Esophagus (tissue), 2 donors: ENCODE data around the gene FXYD3. TPM values are rescaled to one million over a fixed set of nuclear protein-coding genes. Genes with fewer than 3 reads are reported as not detected.

Experiments used
- H3K27ac ChIP-seq, 2 donors: one replicate each; pipeline ENCODE4 v1.5.1; 2013; ENCODE audit warnings: low read depth in 2 of 2, mild to moderate bottlenecking in 2 of 2, inconsistent platforms in 1 of 2, low read length in 1 of 2, moderate library complexity in 1 of 2
- H3K27me3 ChIP-seq, 2 donors: one replicate each; pipeline ENCODE4 v1.6.1; 2013; ENCODE audit warnings: low read length in 2 of 2, control low read depth in 1 of 2, mild to moderate bottlenecking in 1 of 2; ENCODE audit not compliant: insufficient read depth in 2 of 2, control insufficient read depth in 1 of 2
- H3K36me3 ChIP-seq, 2 donors: one replicate each; pipeline ENCODE4 v1.6.1; 2013; ENCODE audit warnings: low read length in 1 of 2; ENCODE audit not compliant: control insufficient read depth in 2 of 2, insufficient read depth in 2 of 2
- H3K4me1 ChIP-seq, 2 donors: one replicate each; pipeline ENCODE4 v1.6.1; 2013; ENCODE audit warnings: low read length in 1 of 2; ENCODE audit not compliant: control insufficient read depth in 2 of 2, insufficient read depth in 2 of 2
- H3K4me3 ChIP-seq, 2 donors: one replicate each; pipeline ENCODE4 v1.5.1; 2013; ENCODE audit warnings: low read length in 2 of 2, mild to moderate bottlenecking in 2 of 2, low read depth in 1 of 2, moderate library complexity in 1 of 2
- H3K9me3 ChIP-seq, 2 donors: one replicate each; pipeline ENCODE4 v1.6.1; 2013; ENCODE audit warnings: mild to moderate bottlenecking in 2 of 2, low read depth in 1 of 2, low read length in 1 of 2, moderate library complexity in 1 of 2; ENCODE audit not compliant: control insufficient read depth in 2 of 2, insufficient read depth in 1 of 2
- WGBS, 2 donors: extraction: QIAGEN DNeasy Blood & Tissue Kit; methylation state at CpG; one replicate each; pipeline ENCODE4 v1.1.7; 2013; 5-methylcytosine and 5-hydroxymethylcytosine counted together
- polyA plus RNA-seq, 2 donors: library from polyadenylated mRNA; stranded (reverse); fragments of 200-250 nt; gene quantifications; one replicate each; pipeline ENCODE4 v1.2.3, GENCODE V29; 2013
- donor health status: healthy with polysubstance abuse.
- donor health status: Bipolar disorder and iron deficiency.

FXYD3 gene
- polyA plus RNA-seq, 2 donors = 630 to 697 TPM

GRCh38 chr19:35083691-35084508, 31.7 kb upstream of the FXYD3 start:
- Histone ChIP-seq H3K27me3 (no peaks in the 10 kb centered on the region), H3K9me3 (no peaks in the 10 kb centered on the region), H3K27ac (no peak overlapping the region), H3K4me3 (no peak overlapping the region), H3K36me3 (no peaks in the 10 kb centered on the region), H3K4me1 (no peaks in the 10 kb centered on the region)
- WGBS, 2 donors = 84 to 86% methylated on average over 15 of the region's 15 CpGs

DNA sequence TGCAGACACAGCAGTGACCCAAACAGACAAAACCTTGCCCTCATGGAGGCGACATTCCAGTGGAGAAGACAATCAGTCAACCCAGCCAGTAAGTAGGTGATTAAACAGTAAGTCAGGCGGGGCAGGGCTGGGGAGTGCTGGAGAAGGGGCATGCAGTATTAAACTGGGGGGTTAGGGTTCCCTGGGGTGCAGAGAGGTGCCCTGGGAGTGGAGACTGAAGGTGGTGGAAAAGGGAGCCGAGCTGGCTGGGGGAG, 31.2 kb upstream of the FXYD3 start:
- no peaks in the 10 kb centered on the region for H3K9me3 ChIP-seq
- no peak overlapping the region for H3K4me3 ChIP-seq
- no peak overlapping the region for H3K27ac ChIP-seq
- WGBS, 2 donors = 88 to 93% methylated on average over 3 of the region's 3 CpGs
- no peaks in the 10 kb centered on the region for H3K36me3 ChIP-seq
- H3K4me1 ChIP-seq = no peaks in the 10 kb centered on the region
- H3K27me3 ChIP-seq = no peaks in the 10 kb centered on the region

DNA sequence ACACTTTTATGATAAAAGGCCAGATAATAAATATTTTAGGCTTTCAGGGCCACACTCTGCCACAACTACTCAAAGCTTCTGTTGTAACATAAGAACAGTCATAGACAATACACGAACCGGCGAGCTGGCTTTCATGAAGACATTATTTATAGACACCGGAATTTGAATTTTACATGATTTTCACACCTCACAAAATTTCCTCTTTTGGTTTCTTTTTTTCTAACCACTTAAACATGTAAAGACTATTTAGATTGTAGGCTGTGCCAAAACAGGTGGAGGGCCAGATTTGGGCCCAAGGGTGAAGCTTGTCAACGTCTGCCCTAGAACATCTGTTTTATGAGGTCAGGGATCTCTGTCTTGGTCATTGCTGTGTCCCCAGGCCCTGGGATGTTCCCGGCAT, 29.7 kb upstream of the FXYD3 start:
- Histone ChIP-seq H3K27me3 (no peaks in the 10 kb centered on the region), H3K9me3 (no peaks in the 10 kb centered on the region), H3K36me3 (no peaks in the 10 kb centered on the region), H3K4me3 (no peak overlapping the region), H3K27ac (no peak overlapping the region), H3K4me1 (peaks cover 0 to 2% of the 10 kb centered on the region in 2 donors)
- 64 to 71% methylated on average over 6 of the region's 6 CpGs for WGBS, 2 donors

GRCh38 chr19:35086455-35086854, 29.2 kb upstream of the FXYD3 start:
- Histone ChIP-seq H3K4me1 (peaks cover 0 to 3% of the 10 kb centered on the region in 2 donors), H3K27ac (no peak overlapping the region), H3K4me3 (no peak overlapping the region), H3K36me3 (no peaks in the 10 kb centered on the region), H3K27me3 (no peaks in the 10 kb centered on the region), H3K9me3 (no peaks in the 10 kb centered on the region)
- WGBS, 2 donors = 76 to 79% methylated on average over 8 of the region's 8 CpGs

DNA sequence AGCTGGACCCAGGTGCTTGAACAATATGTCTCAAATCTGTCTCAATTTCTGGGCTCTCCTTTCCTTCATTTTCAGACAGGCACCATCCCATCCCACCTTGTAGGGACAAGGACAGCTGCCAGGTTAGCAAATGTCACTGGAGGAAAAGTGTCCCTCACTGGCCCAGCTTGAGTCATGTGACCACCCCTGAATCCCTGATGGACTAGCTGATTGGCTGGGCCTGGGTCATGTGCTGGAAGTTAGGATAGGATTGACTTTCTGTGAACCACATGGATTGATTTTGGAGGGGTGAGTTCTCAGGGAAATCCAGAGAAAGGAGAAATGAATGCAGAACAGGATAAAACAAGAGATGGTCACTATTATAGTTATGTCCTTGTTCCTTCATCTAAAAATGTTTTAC, 28.2 kb upstream of the FXYD3 start:
- no peaks in the 10 kb centered on the region for H3K36me3 ChIP-seq
- H3K4me3 ChIP-seq = no peak overlapping the region
- H3K9me3 ChIP-seq = no peaks in the 10 kb centered on the region
- H3K27me3 ChIP-seq = no peaks in the 10 kb centered on the region
- H3K27ac ChIP-seq = no peak overlapping the region
- peaks cover 1 to 3% of the 10 kb centered on the region in 2 donors for H3K4me1 ChIP-seq

DNA sequence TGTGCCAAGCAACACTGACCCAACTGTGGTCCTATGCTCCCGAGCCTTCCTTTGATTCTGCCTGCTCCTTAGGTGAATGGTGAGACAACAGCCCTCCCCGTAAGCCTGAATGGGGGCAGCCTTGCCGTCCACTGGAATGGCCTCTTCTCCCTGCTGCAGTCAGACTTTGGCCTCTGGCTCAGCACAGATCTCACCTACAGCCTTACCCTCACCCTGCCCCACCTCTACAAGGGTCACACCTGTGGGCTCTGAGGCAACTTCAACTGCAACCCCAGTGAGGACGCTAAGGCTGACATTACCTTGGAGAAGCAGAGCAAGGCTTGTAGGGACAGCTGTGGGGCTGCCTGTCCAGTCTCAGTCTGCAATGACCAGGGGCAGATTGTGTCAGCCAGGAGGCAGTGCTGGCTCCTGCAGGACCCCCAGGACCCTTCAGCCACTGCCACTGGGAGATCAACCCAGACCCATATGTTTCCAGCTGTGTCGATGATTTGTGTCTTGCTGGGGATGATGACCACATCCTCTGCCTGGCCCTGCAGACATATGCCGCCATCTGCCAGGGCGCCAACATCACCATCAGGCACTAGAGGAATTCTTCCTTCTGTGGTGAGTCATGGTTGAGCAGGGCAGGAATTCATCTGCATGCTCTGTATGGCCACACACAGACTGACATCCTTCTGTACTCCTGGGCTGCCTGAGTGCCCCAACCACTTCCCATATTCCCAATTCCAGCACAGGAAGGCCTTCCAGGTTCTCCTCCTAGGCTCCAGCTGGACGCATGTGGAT, 27.3 kb upstream of the FXYD3 start:
- Histone ChIP-seq H3K4me3 (no peak overlapping the region), H3K9me3 (no peaks in the 10 kb centered on the region), H3K4me1 (peaks cover 2 to 3% of the 10 kb centered on the region in 2 donors), H3K27me3 (no peaks in the 10 kb centered on the region), H3K36me3 (no peaks in the 10 kb centered on the region), H3K27ac (no peak overlapping the region)
- 72 to 76% methylated on average over 8 of the region's 8 CpGs for WGBS, 2 donors

- Histone ChIP-seq H3K36me3 (no peaks in the 10 kb centered on the region), H3K27ac (no peak overlapping the region)
- 82 to 85% methylated on average over 8 of the region's 8 CpGs for WGBS, 2 donors
Measured at GRCh38 chr19:35089554-35089953, 26.1 kb upstream of the FXYD3 start.

DNA sequence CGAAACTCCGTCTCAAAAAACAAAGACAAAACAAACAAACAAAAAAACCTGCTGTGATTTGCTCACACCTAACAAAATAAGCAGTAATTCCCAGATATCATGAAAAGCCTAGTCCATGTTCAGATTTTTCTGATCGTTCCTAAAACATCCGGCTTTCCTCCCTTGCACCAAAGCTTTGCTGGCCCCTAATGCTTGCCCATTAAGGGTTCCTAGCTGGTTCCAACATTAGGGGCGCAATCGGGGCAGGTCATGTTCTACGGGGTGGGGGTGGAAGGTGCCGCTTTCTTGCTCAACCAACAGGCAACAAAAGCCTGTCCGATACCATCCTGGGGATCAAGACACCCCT, 25.5 kb upstream of the FXYD3 start:
- Histone ChIP-seq H3K9me3 (no peaks in the 10 kb centered on the region), H3K36me3 (no peaks in the 10 kb centered on the region), H3K27ac (no peak overlapping the region), H3K27me3 (no peaks in the 10 kb centered on the region), H3K4me3 (no peak overlapping the region), H3K4me1 (peaks cover 3 to 7% of the 10 kb centered on the region in 2 donors)
- WGBS, 2 donors = 31 to 37% methylated on average over 9 of the region's 9 CpGs

More at GRCh38 chr19:35089554-35089953, 26.1 kb upstream of the FXYD3 start:
- H3K4me1 ChIP-seq = peaks cover 3 to 7% of the 10 kb centered on the region in 2 donors
- H3K27me3 ChIP-seq = no peaks in the 10 kb centered on the region
- H3K9me3 ChIP-seq = no peaks in the 10 kb centered on the region
- no peak overlapping the region for H3K4me3 ChIP-seq

GRCh38 chr19:35090506-35091214, 25.0 kb upstream of the FXYD3 start:
- Histone ChIP-seq H3K9me3 (no peaks in the 10 kb centered on the region), H3K4me1 (peaks cover 3 to 7% of the 10 kb centered on the region in 2 donors), H3K27me3 (no peaks in the 10 kb centered on the region), H3K4me3 (no peak overlapping the region), H3K36me3 (no peaks in the 10 kb centered on the region), H3K27ac (no peak overlapping the region)
- 7 to 9% methylated on average over 36 of the region's 36 CpGs for WGBS, 2 donors
